Lower lobe of right lung (tissue), 2 donors: Measurements from ENCODE around the gene VPS4B. TPM values are rescaled to one million over a fixed set of nuclear protein-coding genes. Genes with fewer than 3 reads are reported as not detected.

Experiments used
- ATAC-seq, 2 donors: fragments of 200-7000 bp; cut with Tn5 transposase; one replicate each; pipeline ENCODE4 v1.9.1; 2020 to 2022; ENCODE audit warnings: mild to moderate bottlenecking in 2 of 2, moderate library complexity in 2 of 2
- DNase-seq: peaks from one replicate; pipeline ENCODE4 v3.0.0-alpha.2; 2020
- H3K27ac ChIP-seq: fragments of 200-600 bp; one replicate; pipeline ENCODE4 v1.8.0; 2022
- H3K27me3 ChIP-seq: fragments of 200-600 bp; one replicate; pipeline ENCODE4 v1.8.0; 2022; ENCODE audit warnings: low read depth
- H3K36me3 ChIP-seq: fragments of 200-600 bp; one replicate; pipeline ENCODE4 v1.8.0; 2022; ENCODE audit warnings: mild to moderate bottlenecking
- H3K4me1 ChIP-seq: fragments of 200-600 bp; one replicate; pipeline ENCODE4 v1.8.0; 2022
- H3K4me3 ChIP-seq: fragments of 200-600 bp; one replicate; pipeline ENCODE4 v1.8.0; 2022; ENCODE audit warnings: mild to moderate bottlenecking
- H3K9me3 ChIP-seq: fragments of 200-600 bp; one replicate; pipeline ENCODE4 v1.8.0; 2022
- CTCF ChIP-seq: fragments of 200-600 bp; IDR thresholded peaks from one replicate; pipeline ENCODE4 v1.8.0; 2022; ENCODE audit warnings: antibody characterized with exemption, mild to moderate bottlenecking
- intact Hi-C: fragments of 100-400 bp; cut with DNase I; formaldehyde crosslinking; loops from one replicate; pipeline ENCODE4 v1.11.0; 2022
- total RNA-seq: library from RNA; stranded (reverse); fragmentation: NEBNext Ultra II Directional; extraction: Animal tissue kit (Norgen Biotek cat#: 25700); gene quantifications from one replicate; pipeline ENCODE4 v1.2.1, GENCODE V29; 2021
- donor health status: DM: no; HTN: yes; CAD: no; lungs with severe emphysema.

Gene VPS4B
- total RNA-seq, 1 donor from 2014 or later, result 63.6 TPM

GRCh38 chr18:63449426-63449825 is 27.1 kb upstream of the VPS4B start:
- no peak overlapping the region for H3K4me3 ChIP-seq
- no peak for TF ChIP-seq CTCF
- DNase-seq (no peak), ATAC-seq (no peak)
- intact Hi-C loops, result no loop called here
- no peaks in the 10 kb centered on the region for H3K4me1 ChIP-seq
- H3K27me3 ChIP-seq, result no peaks in the 10 kb centered on the region
- H3K27ac ChIP-seq, result no peak overlapping the region
- H3K36me3 ChIP-seq, result no peaks in the 10 kb centered on the region
- no peaks in the 10 kb centered on the region for H3K9me3 ChIP-seq

GRCh38 chr18:63447066-63447465 is 24.8 kb upstream of the VPS4B start:
- H3K9me3 ChIP-seq, result no peaks in the 10 kb centered on the region
- no peak overlapping the region for H3K4me3 ChIP-seq
- intact Hi-C loops, result no loop called here
- no peak for TF ChIP-seq CTCF
- no peaks in the 10 kb centered on the region for H3K36me3 ChIP-seq
- ATAC-seq, result no peak
- no peak for DNase-seq
- no peak overlapping the region for H3K27ac ChIP-seq
- H3K27me3 ChIP-seq, result no peaks in the 10 kb centered on the region
- H3K4me1 ChIP-seq, result peaks cover 4% of the 10 kb centered on the region

- H3K27me3 ChIP-seq, result no peaks in the 10 kb centered on the region
- no peak for TF ChIP-seq CTCF
- intact Hi-C loops, result no loop called here
Observed at GRCh38 chr18:63446266-63446665, 24.0 kb upstream of the VPS4B start.

GRCh38 chr18:63445037-63445436 is 22.8 kb upstream of the VPS4B start:
- DNase-seq, result no peak
- intact Hi-C loops, result no loop called here
- no peaks in the 10 kb centered on the region for H3K9me3 ChIP-seq
- H3K27me3 ChIP-seq, result no peaks in the 10 kb centered on the region
- peaks cover 4% of the 10 kb centered on the region for H3K4me1 ChIP-seq
- ATAC-seq, result no peak
- H3K27ac ChIP-seq, result peak overlapping the region; percentile 53
- TF ChIP-seq CTCF, result no peak
- no peaks in the 10 kb centered on the region for H3K36me3 ChIP-seq
- H3K4me3 ChIP-seq, result no peak overlapping the region

More at GRCh38 chr18:63446266-63446665, 24.0 kb upstream of the VPS4B start:
- Histone ChIP-seq H3K4me3 (no peak overlapping the region), H3K9me3 (no peaks in the 10 kb centered on the region), H3K27ac (no peak overlapping the region), H3K36me3 (no peaks in the 10 kb centered on the region), H3K4me1 (peaks cover 4% of the 10 kb centered on the region)
- no peak for ATAC-seq
- no peak for DNase-seq

- H3K36me3 ChIP-seq, result no peaks in the 10 kb centered on the region
- intact Hi-C loops, result no loop called here
- H3K4me1 ChIP-seq, result peaks cover 4% of the 10 kb centered on the region
- no peak overlapping the region for H3K4me3 ChIP-seq
- peak overlapping the region; percentile 53 for H3K27ac ChIP-seq
- H3K27me3 ChIP-seq, result no peaks in the 10 kb centered on the region
- TF ChIP-seq CTCF, result no peak
- DNase-seq (no peak), ATAC-seq (peak; percentile 58 to 74)
- H3K9me3 ChIP-seq, result no peaks in the 10 kb centered on the region
Observed at GRCh38 chr18:63444580-63444979, 22.3 kb upstream of the VPS4B start.

GRCh38 chr18:63443829-63444228 is 21.6 kb upstream of the VPS4B start:
- intact Hi-C loops, result no loop called here
- Histone ChIP-seq H3K27ac (no peak overlapping the region), H3K9me3 (no peaks in the 10 kb centered on the region), H3K4me3 (no peak overlapping the region), H3K36me3 (no peaks in the 10 kb centered on the region), H3K4me1 (peaks cover 4% of the 10 kb centered on the region), H3K27me3 (no peaks in the 10 kb centered on the region)
- ATAC-seq (no peak), DNase-seq (no peak)
- TF ChIP-seq CTCF, result no peak
